Sigmoid colon (tissue), 4 donors: Measurements from ENCODE around the gene SPATA31C2.
"Not testable (repeated sequence)": the region's sequence is repeated elsewhere in the genome, so short reads cannot be mapped to it uniquely, and the experiment has no call there.

Experiments
- CTCF ChIP-seq, 4 experiments: fragments of 450-650 bp in 3 of 4; fragments of 200-600 bp in 1 of 4; IDR thresholded peaks; one replicate each; pipeline ENCODE4 v1.5.1; 2016 to 2019; ENCODE audit warnings: antibody characterized with exemption in 4 of 4, mild to moderate bottlenecking in 3 of 4, moderate library complexity in 2 of 4
- EP300 ChIP-seq, 4 donors: sonication (generic); formaldehyde crosslinking; IDR thresholded peaks; one replicate each; pipeline ENCODE4 v1.6.1; 2017; ENCODE audit warnings: antibody characterized with exemption in 4 of 4
- POLR2A ChIP-seq, 2 donors: fragments of 450-650 bp; IDR thresholded peaks; one replicate each; pipeline ENCODE4 v1.6.1; 2016; ENCODE audit warnings: antibody characterized with exemption in 2 of 2, mild to moderate bottlenecking in 2 of 2, moderate library complexity in 2 of 2

DNA sequence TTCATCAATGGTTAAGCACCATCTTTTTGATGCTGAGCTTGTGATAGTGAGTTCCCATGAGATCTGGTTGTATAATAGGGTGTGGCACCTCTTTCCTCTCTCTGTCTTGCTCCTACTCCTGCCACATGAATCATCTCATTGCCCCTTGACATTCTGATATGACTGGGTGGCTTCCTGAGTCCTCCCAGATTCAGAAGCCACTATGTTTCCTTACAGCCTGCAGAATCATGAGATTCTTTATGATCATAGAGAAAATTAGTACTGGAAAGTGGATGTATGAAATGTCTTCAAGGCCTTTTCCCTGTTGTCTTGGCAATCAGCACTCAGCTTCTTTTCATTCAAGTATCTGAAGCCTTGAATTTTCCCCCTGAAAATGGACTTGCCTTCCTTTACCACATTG is 14.9 kb downstream of the SPATA31C2 start:
- not testable (repeated sequence) for TF ChIP-seq CTCF, EP300, POLR2A (IDR thresholded peaks at IDR 0.05)
